ENCODE data around the gene SORD.
"Not testable (repeated sequence)": the region's sequence is repeated elsewhere in the genome, so short reads cannot be mapped to it uniquely, and the experiment has no call there.

Gene SORD

DNA sequence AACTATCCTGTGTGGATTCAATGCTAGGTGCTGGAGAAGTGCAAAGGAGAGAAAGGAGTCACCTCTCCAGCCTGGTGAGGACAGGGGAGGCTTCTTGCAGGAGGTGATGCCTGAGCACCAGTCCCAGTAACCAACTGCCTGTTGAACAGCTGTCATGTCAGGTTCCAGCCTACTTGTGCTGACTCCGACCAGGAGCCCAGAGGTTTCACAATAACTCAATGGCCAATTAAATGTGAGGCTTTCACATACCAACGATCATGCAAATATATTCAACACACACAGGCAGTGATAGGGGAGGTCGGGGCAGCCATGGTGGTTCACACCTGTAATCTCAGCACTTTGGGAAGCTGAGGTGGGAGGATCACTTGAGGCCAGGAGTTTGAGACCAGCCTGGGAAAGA, 7.7 kb downstream of the SORD start:
- Histone ChIP-seq H3K4me1 (ENCODE audit: control insufficient read depth, insufficient read depth, low read length) (peaks cover 13% of the 10 kb centered on the region), H3K27me3 (ENCODE audit: control insufficient read depth, insufficient read depth, low read length) (no peaks in the 10 kb centered on the region), H3K36me3 (ENCODE audit: control insufficient read depth, insufficient read depth, low read length) (no peaks in the 10 kb centered on the region), H3K4me3 (ENCODE audit: low read length) (no peak overlapping the region), H3K9ac (ENCODE audit: low read length) (no peak overlapping the region), H3K9me3 (ENCODE audit: control insufficient read depth, low read length) (no peaks in the 10 kb centered on the region)

DNA sequence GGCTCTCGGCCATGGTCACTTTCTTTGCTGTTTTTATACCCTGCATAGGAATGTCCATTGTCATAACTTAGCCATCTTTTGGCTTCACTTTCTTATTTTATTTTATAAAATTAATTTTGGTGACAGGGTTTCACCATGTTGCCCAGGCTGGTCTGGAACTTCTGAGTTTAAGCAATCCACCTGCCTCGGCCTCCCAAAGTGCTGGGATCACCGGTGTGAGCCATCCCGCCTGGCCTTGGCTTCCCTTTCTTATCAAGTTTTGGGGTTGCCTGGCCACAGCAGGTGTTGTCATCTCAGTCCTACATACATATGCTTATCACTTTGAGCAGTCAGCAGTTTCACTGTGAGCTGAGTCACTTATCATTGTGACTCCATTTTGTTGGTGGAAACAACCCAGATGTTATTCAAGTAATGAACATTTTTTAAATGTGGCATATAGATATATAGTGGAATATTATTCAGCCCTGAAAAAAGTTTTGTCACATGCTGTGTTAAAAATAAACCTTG, 8.6 kb downstream of the SORD start:
- H3K4me3 ChIP-seq (ENCODE audit: low read length); H3K9me3 ChIP-seq (ENCODE audit: control insufficient read depth, low read length); H3K36me3 ChIP-seq (ENCODE audit: control insufficient read depth, insufficient read depth, low read length); H3K9ac ChIP-seq (ENCODE audit: low read length); H3K27me3 ChIP-seq (ENCODE audit: control insufficient read depth, insufficient read depth, low read length): not testable (repeated sequence)
- H3K4me1 ChIP-seq (ENCODE audit: control insufficient read depth, insufficient read depth, low read length) = peaks cover 12% of the 10 kb centered on the region

DNA sequence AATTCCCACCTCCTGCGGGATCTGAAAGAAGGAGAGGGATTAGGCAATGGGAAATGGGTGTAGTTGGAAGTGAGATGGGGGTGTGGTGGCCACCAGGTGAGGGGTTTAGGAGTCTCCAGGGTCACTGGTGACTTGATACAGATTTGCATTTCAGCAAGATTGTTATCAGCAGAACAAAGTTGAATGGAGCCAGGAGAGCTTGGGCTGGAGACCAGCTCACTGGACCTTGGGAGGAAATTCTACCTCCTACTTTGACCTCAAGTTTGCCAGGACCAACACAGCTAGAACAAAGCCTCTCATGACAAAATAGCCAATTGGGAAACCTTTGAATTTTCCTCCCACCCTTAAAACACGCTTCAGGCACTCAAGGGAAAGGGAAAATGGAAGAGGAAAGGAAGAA, 9.5 kb downstream of the SORD start:
- H3K27me3 ChIP-seq (ENCODE audit: control insufficient read depth, insufficient read depth, low read length); H3K9ac ChIP-seq (ENCODE audit: low read length); H3K36me3 ChIP-seq (ENCODE audit: control insufficient read depth, insufficient read depth, low read length); H3K4me3 ChIP-seq (ENCODE audit: low read length); H3K9me3 ChIP-seq (ENCODE audit: control insufficient read depth, low read length): not testable (repeated sequence)
- peaks cover 12% of the 10 kb centered on the region for H3K4me1 ChIP-seq (ENCODE audit: control insufficient read depth, insufficient read depth, low read length)

DNA sequence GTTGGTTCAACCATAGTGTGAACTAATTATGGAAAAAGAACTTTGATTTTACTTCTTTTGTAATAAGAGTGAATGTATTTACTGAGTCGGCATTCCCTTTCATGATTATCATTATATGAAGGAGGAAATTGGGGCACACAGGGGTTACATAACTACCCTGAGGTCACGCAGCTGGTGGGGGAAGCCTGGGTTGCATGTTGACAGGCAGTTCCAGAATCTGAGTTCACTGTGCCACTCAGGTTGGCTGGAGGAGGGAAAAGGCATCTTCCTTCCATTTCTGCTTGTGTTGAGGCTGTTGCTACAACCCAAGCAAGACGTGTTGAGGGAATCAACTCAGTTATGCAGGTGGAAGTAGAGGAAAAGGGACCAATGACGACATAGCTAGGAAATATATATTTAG, 11.1 kb downstream of the SORD start:
- H3K27me3 ChIP-seq (ENCODE audit: control insufficient read depth, insufficient read depth, low read length); H3K4me3 ChIP-seq (ENCODE audit: low read length); H3K9me3 ChIP-seq (ENCODE audit: control insufficient read depth, low read length); H3K9ac ChIP-seq (ENCODE audit: low read length); H3K36me3 ChIP-seq (ENCODE audit: control insufficient read depth, insufficient read depth, low read length): not testable (repeated sequence)
- H3K4me1 ChIP-seq (ENCODE audit: control insufficient read depth, insufficient read depth, low read length) = peaks cover 19% of the 10 kb centered on the region

DNA sequence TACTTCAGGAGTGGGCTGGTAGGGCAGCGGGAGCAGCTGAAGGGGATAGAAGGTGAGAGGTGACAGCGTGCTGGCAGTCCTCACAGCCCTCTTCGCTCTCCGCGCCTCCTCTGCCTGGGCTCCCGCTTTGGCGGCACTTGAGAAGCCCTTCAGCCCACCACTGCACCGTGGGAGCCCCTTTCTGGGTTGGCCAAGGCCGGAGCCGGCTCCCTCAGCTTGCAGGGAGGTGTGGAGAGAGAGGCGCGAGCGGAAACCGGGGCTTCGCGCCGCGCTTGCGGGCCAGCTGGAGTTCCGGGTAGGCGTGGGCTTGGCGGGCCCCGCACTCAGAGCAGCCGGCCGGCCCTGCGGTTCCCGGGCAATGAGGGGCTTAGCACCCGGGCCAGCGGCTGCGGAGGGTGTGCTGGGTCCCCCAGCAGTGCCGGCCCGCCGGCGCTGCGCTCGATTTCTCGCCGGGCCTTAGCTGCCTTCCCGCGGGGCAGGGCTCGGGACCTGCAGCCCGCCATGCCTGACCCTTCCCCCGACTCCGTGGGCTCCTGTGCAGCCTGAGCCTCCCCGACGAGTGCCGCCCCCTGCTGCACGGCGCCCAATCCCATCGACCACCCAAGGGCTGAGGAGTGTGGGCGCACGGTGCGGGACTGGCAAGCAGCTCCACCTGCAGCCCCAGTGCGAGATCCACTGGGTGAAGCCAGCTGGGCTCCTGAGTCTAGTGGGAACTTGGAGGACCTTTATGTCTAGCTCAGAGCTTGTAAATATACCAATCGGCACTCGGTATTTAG, 11.8 kb downstream of the SORD start:
- H3K4me1 ChIP-seq (ENCODE audit: control insufficient read depth, insufficient read depth, low read length) = peaks cover 19% of the 10 kb centered on the region
- H3K9ac ChIP-seq (ENCODE audit: low read length); H3K36me3 ChIP-seq (ENCODE audit: control insufficient read depth, insufficient read depth, low read length); H3K9me3 ChIP-seq (ENCODE audit: control insufficient read depth, low read length); H3K4me3 ChIP-seq (ENCODE audit: low read length); H3K27me3 ChIP-seq (ENCODE audit: control insufficient read depth, insufficient read depth, low read length): not testable (repeated sequence)

DNA sequence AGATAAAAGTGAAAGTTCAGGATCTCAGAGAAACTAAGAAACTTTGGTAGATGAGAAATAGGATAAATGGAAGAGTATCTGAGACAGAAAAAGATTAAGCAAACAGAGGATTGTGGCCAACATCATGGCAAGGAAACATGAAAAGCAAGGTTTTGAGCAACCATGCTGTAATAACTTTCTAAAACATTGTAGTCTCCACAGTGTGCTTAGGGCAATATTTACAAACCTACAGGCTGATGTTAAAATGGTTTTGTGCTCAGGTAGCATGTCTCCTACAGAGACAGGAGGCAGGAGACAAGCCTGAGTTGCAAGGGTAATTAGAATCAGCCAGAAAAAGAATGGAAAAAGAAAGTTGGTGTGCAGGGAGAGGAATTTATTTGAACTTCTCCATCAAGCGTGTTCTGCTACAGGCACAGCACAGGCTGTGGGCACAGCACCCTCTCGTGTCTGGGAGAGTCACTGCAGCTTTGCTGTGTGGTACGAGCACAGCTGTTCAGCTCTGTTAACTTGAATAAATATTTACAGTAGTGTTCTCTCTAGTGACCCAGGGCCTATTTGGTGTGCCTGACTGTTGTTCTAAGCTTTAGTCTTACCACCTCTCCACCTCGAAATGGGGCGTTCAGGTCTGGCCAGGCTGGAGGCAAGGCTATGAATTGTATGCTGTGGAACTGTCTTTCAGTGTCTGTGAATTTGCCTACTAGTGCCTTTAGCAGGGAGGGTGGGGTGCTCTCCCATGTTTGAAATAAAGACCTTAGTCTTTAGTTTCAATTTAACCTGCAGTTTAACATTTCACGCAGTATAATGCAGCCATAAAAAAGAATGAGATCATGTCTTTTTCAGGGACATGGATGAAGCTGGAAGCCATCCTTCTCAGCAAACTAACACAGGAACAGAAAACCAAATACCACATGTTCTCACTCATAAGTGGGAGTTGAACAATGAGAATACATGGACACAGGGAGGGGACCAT, 14.1 kb downstream of the SORD start:
- not testable (repeated sequence) for H3K4me3 ChIP-seq (ENCODE audit: low read length); H3K36me3 ChIP-seq (ENCODE audit: control insufficient read depth, insufficient read depth, low read length); H3K9ac ChIP-seq (ENCODE audit: low read length); H3K9me3 ChIP-seq (ENCODE audit: control insufficient read depth, low read length); H3K27me3 ChIP-seq (ENCODE audit: control insufficient read depth, insufficient read depth, low read length)
- H3K4me1 ChIP-seq (ENCODE audit: control insufficient read depth, insufficient read depth, low read length) = peaks cover 19% of the 10 kb centered on the region

DNA sequence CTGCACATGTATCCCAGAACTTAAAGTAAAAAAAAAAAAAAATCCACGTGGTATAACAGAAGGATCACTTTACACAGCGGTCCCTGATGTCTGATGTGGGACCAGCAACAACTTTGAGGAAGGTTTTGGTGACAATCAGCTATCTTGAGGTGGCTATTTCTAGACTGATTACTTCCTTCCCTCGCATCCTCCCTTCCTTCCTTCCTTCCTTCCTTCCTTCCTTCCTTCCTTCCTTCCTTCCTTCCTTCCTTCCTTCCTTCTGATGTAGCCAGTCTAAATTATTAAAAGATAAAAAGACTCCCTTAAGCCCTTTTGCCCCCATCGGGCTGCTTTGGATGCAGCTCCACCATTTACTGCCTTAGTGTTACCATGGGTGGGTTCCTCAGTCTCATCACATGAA, 14.9 kb downstream of the SORD start:
- Histone ChIP-seq H3K27me3 (ENCODE audit: control insufficient read depth, insufficient read depth, low read length) (no peaks in the 10 kb centered on the region), H3K4me1 (ENCODE audit: control insufficient read depth, insufficient read depth, low read length) (peaks cover 19% of the 10 kb centered on the region)

DNA sequence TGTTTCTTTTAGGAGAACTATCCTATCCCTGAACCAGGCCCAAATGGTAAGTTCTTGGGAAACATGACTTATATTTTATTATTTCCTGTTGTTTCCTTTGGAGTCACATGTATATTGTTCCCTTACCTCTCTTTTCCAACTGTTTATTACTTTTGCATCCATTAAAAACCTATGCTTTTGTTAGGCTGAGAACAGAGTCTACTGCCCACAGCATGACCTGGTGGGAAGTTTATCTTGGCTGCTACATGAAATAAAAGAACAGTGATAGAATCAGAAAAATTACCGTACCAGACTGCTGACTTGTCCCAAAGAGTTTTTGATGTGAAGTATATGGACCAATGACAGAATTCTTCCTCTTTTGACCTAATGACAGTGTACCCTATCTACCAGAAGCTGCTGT, 17.4 kb downstream of the SORD start:
- H3K27me3 ChIP-seq (ENCODE audit: control insufficient read depth, insufficient read depth, low read length); H3K9ac ChIP-seq (ENCODE audit: low read length); H3K36me3 ChIP-seq (ENCODE audit: control insufficient read depth, insufficient read depth, low read length); H3K4me3 ChIP-seq (ENCODE audit: low read length); H3K9me3 ChIP-seq (ENCODE audit: control insufficient read depth, low read length): not testable (repeated sequence)
- peaks cover 19% of the 10 kb centered on the region for H3K4me1 ChIP-seq (ENCODE audit: control insufficient read depth, insufficient read depth, low read length)

More for the DNA sequence above, 14.9 kb downstream of the SORD start:
- Histone ChIP-seq H3K9ac (ENCODE audit: low read length) (no peak overlapping the region), H3K4me3 (ENCODE audit: low read length) (no peak overlapping the region), H3K36me3 (ENCODE audit: control insufficient read depth, insufficient read depth, low read length) (no peaks in the 10 kb centered on the region), H3K9me3 (ENCODE audit: control insufficient read depth, low read length) (no peaks in the 10 kb centered on the region)

DNA sequence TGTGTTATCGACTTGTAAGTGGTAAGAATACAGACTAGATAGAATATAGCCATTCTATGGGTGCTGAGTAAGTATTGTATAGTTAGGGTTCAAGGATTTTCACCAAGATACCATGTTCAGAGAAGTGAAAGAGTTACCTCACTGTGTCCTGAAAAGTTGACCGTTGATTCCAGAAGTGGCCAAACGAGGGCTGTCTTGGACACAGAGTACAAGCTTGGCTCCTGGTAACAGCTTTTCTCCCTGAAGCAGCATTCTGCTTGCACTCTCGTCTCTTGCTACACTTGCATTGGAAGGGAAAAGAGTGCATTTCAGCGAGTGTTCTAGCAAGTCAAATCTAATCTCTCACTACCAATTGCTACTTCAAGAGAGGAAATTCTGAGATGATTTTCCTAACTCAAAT, 18.5 kb downstream of the SORD start:
- H3K9me3 ChIP-seq (ENCODE audit: control insufficient read depth, low read length); H3K27me3 ChIP-seq (ENCODE audit: control insufficient read depth, insufficient read depth, low read length); H3K4me3 ChIP-seq (ENCODE audit: low read length); H3K36me3 ChIP-seq (ENCODE audit: control insufficient read depth, insufficient read depth, low read length); H3K9ac ChIP-seq (ENCODE audit: low read length): not testable (repeated sequence)
- H3K4me1 ChIP-seq (ENCODE audit: control insufficient read depth, insufficient read depth, low read length) = peaks cover 16% of the 10 kb centered on the region

DNA sequence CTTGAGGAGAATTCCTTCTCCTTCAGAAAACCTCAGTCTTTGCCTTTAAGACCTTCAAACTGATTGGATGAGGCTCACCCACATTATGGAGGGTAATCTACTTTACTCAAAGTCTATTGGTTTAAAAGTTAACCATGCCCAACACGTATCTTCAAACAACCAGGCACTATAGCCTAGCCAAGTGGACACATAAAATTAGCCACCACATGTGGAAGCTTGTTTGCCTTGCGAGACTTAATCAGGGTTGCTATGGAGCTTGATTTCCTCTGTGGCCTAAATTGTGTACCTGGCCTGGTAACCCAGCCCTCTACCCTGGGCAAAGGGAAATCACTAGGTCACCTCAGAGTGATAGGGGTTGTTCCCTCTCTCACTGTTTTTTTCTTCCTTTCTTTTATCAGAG, 19.9 kb downstream of the SORD start:
- H3K4me1 ChIP-seq (ENCODE audit: control insufficient read depth, insufficient read depth, low read length); H3K27me3 ChIP-seq (ENCODE audit: control insufficient read depth, insufficient read depth, low read length): not testable (repeated sequence)

DNA sequence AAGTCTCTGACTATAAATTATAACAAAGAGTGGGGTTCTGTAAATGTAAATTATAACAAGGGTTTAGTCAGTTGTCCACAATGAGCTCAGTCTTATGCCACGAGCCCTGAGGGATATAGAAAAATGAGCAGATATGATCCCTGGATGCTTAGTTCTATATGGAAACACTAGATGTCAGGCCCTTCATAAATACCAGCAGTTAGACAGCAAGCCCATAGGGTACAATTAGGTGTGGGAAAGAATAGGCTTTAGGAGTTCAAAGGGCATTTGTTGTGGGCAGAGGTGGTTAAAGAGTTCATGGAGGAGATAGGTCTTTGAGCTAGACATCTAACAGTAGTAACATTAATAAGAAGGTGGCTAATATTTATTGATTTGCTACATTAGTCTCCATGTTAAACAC, 21.3 kb downstream of the SORD start:
- not testable (repeated sequence) for H3K9ac ChIP-seq (ENCODE audit: low read length); H3K27me3 ChIP-seq (ENCODE audit: control insufficient read depth, insufficient read depth, low read length); H3K36me3 ChIP-seq (ENCODE audit: control insufficient read depth, insufficient read depth, low read length); H3K4me1 ChIP-seq (ENCODE audit: control insufficient read depth, insufficient read depth, low read length); H3K9me3 ChIP-seq (ENCODE audit: control insufficient read depth, low read length); H3K4me3 ChIP-seq (ENCODE audit: low read length)

More for the DNA sequence above, 19.9 kb downstream of the SORD start:
- H3K9me3 ChIP-seq (ENCODE audit: control insufficient read depth, low read length); H3K4me3 ChIP-seq (ENCODE audit: low read length); H3K36me3 ChIP-seq (ENCODE audit: control insufficient read depth, insufficient read depth, low read length); H3K9ac ChIP-seq (ENCODE audit: low read length): not testable (repeated sequence)

DNA sequence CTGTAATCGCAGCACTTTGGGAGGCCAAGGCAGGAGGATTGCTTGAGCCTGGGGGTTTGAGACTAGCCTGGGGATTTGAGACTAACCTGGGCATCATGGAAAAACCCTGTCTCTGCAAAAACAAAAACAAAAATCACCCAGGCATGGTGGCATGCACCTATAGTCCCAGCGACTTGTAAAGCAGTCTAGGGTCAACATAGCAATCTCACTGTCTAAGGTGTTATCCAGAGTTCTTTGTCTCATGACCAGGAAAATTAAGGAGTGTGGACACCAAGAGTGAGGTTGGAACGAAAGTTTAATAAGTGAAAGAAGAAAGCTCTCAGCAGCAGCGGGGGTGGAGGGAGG, 25.4 kb downstream of the SORD start:
- H3K36me3 ChIP-seq (ENCODE audit: control insufficient read depth, insufficient read depth, low read length); H3K9ac ChIP-seq (ENCODE audit: low read length); H3K9me3 ChIP-seq (ENCODE audit: control insufficient read depth, low read length); H3K27me3 ChIP-seq (ENCODE audit: control insufficient read depth, insufficient read depth, low read length); H3K4me3 ChIP-seq (ENCODE audit: low read length): not testable (repeated sequence)
- H3K4me1 ChIP-seq (ENCODE audit: control insufficient read depth, insufficient read depth, low read length) = peaks cover 12% of the 10 kb centered on the region
